Measurements from ENCODE around the gene THADA.

THADA gene

GRCh38 chr2:43475137-43475846, 120.5 kb downstream of the THADA start:
- DNase-seq (ENCODE audit: low read depth in 1 of 2, low spot score in 1 of 2) = no peak
- Histone ChIP-seq H3K27me3 (ENCODE audit: insufficient read depth, poor library complexity, severe bottlenecking) (no peaks in the 10 kb centered on the region), H3K4me3 (replicated peaks; ENCODE audit: insufficient read depth, low read length) (no peak overlapping the region), H3K27ac (replicated peaks) (no peak overlapping the region)
- TF ChIP-seq CTCF (IDR thresholded peaks at IDR 0.05; ENCODE audit: insufficient read depth, low read length) (no peak), POLR2AphosphoS5 (IDR thresholded peaks at IDR 0.05; ENCODE audit: low read depth) (no peak), GABPA (IDR thresholded peaks at IDR 0.05; ENCODE audit: low read depth) (no peak), SPI1 (IDR thresholded peaks at IDR 0.05; ENCODE audit: borderline replicate concordance, low read depth) (no peak), REST (IDR thresholded peaks at IDR 0.05; ENCODE audit: insufficient replicate concordance, low read depth) (no peak)

GRCh38 chr2:43474273-43474672, 121.6 kb downstream of the THADA start:
- Histone ChIP-seq H3K4me3 (replicated peaks; ENCODE audit: insufficient read depth, low read length) (no peak overlapping the region), H3K27me3 (ENCODE audit: insufficient read depth, poor library complexity, severe bottlenecking) (no peaks in the 10 kb centered on the region), H3K27ac (replicated peaks) (no peak overlapping the region)
- no peak for DNase-seq (ENCODE audit: low read depth in 1 of 2, low spot score in 1 of 2)
- TF ChIP-seq GABPA (IDR thresholded peaks at IDR 0.05; ENCODE audit: low read depth) = no peak
- TF ChIP-seq REST (IDR thresholded peaks at IDR 0.05; ENCODE audit: insufficient replicate concordance, low read depth) = no peak
- no peak for TF ChIP-seq CTCF (IDR thresholded peaks at IDR 0.05; ENCODE audit: insufficient read depth, low read length)
- no peak for TF ChIP-seq SPI1 (IDR thresholded peaks at IDR 0.05; ENCODE audit: borderline replicate concordance, low read depth)
- TF ChIP-seq POLR2AphosphoS5 (IDR thresholded peaks at IDR 0.05; ENCODE audit: low read depth) = no peak

GRCh38 chr2:43473767-43474166, 122.1 kb downstream of the THADA start:
- no peak overlapping the region for H3K4me3 ChIP-seq (replicated peaks; ENCODE audit: insufficient read depth, low read length)
- H3K27me3 ChIP-seq (ENCODE audit: insufficient read depth, poor library complexity, severe bottlenecking) = no peaks in the 10 kb centered on the region
- TF ChIP-seq CTCF (IDR thresholded peaks at IDR 0.05; ENCODE audit: insufficient read depth, low read length) = no peak
- TF ChIP-seq REST (IDR thresholded peaks at IDR 0.05; ENCODE audit: insufficient replicate concordance, low read depth) = no peak
- no peak for TF ChIP-seq POLR2AphosphoS5 (IDR thresholded peaks at IDR 0.05; ENCODE audit: low read depth)
- no peak for TF ChIP-seq SPI1 (IDR thresholded peaks at IDR 0.05; ENCODE audit: borderline replicate concordance, low read depth)
- no peak for TF ChIP-seq GABPA (IDR thresholded peaks at IDR 0.05; ENCODE audit: low read depth)
- no peak for DNase-seq (ENCODE audit: low read depth in 1 of 2, low spot score in 1 of 2)
- no peak overlapping the region for H3K27ac ChIP-seq (replicated peaks)

All from HL-60 (cell line).